HG03159 (cell line): ENCODE results near the gene INPP5A.

Source experiments
- ATAC-seq: cut with Tn5 transposase; IDR thresholded peaks from one replicate; pipeline ENCODE4 v1.9.1; 2021; ENCODE audit warnings: mild to moderate bottlenecking, moderate library complexity; ENCODE audit not compliant: unreplicated experiment

The INPP5A gene

GRCh38 chr10:132774181-132774901 is 236.8 kb downstream of the INPP5A start:
- no peak for ATAC-seq

- ATAC-seq, result no peak
Measured at GRCh38 chr10:132774902-132775863, 237.6 kb downstream of the INPP5A start.

- ATAC-seq, result no peak
Measured at GRCh38 chr10:132776186-132776585, 238.6 kb downstream of the INPP5A start.

DNA sequence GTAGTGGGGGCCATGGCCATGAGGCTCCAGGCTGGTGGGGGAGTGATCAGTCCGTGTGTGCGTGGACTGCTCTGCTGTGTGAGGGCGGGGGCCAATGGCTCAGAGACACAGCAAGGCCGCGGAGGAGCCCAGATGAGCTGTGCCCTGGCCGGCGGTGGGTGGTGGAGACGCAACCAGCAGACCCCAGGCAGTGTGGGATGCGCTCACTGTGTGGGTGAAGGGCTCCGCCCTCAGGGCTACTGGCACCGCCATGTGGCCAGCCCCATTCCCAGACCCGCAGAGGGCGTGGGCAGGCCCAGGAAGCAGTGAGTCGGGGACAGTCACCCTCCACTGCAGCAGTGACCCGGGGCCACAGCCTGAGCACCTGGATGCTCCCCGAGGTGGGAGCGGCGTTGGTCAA is 239.2 kb downstream of the INPP5A start:
- ATAC-seq, result no peak

DNA sequence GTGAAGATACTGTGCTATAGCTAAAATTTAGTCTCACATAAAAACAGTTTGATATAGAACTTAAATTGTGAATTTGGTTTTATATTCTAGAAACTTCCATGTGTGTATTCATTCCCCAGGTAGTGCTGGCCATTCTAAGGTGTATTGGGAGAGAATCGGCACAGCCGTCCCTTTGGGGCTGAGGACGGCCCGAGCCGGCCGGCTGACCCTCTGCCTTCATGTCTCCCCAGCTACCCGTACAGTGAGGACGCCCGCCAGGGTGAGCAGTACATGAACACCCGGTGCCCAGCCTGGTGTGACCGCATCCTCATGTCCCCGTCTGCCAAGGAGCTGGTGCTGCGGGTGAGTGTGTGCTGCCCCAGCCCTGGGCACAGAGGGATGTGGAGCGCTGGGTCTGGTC is 239.9 kb downstream of the INPP5A start:
- ATAC-seq, result no peak

- ATAC-seq, result no peak
Measured at GRCh38 chr10:132779549-132780294, 242.1 kb downstream of the INPP5A start.

- no peak for ATAC-seq
Measured at GRCh38 chr10:132780356-132780755, 242.8 kb downstream of the INPP5A start.

DNA sequence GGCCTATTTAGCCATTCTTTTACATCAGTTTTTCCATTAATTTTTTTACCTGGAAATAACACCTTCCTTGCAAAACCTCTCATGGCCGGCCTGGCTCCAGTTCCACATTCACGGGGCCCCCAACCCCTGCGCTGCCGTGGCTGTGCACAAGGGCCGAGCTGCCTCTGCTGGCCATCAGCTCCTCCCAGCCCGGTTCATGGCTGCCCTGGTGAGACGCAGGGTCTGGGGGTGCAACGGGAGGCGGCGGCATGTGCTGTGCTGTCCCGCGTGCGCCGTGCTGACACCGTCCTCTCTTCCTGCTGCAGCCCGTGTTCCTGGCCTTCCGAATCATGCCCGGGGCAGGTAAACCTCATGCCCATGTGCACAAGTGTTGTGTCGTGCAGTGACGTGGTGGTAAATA is 244.0 kb downstream of the INPP5A start:
- no peak for ATAC-seq

- ATAC-seq, result no peak
Measured at GRCh38 chr10:132783165-132783939, 245.8 kb downstream of the INPP5A start.

DNA sequence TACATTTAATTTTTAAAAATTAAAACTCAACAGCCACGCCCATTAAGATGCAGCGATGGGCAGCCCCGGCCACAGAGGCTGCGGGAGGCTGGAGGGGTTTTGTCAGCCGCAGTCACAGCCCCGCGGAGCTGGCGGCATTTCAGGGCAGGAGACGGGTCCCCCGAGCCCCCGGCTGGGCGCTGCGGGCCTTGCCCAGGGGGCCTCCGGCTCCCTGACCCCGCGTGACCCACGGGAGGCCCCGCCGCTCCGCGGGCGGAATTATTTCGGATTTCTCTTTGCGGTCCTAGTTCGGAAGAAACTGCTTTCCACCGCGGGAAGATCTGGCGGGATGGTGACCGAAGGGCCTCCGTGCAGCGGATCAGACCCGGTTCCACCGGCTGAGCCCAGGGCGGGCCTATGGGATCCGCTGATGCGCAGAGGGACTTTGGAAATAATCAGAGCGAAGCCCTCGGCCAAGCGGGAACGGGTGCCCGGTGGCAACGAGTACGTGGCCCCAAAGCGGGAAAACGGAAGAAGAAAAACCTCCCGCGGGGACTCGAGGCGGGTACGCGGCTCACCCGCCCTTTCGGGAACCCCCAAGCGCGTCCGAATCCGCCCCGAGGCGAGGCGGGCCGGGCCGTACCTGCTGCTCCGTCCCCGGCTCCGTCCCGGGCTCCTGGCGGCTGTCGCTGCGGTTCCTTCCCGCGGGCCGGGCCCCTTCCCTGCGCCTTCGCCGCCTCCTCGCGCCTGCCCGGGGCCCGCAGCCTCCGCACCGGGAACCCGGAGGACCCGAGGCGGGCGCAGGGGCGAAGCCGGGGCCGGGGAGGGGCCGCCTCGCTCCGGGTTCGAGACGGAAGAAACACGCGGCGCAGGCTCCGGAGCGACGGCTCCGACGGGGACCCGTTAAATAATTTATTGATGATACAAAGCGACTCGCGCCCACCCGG is 246.6 kb downstream of the INPP5A start:
- no peak for ATAC-seq

- ATAC-seq, result no peak
Measured at GRCh38 chr10:132784866-132785722, 247.5 kb downstream of the INPP5A start.

- no peak for ATAC-seq
Measured at GRCh38 chr10:132785723-132786475, 248.3 kb downstream of the INPP5A start, which contains the start of gene NKX6-2. Gene NKX6-2 (minus strand): TSS chr10:132786147. CDS start chr10:132785948, 199 bp downstream.

GRCh38 chr10:132786476-132786883 is 248.9 kb downstream of the INPP5A start:
- no peak for ATAC-seq

DNA sequence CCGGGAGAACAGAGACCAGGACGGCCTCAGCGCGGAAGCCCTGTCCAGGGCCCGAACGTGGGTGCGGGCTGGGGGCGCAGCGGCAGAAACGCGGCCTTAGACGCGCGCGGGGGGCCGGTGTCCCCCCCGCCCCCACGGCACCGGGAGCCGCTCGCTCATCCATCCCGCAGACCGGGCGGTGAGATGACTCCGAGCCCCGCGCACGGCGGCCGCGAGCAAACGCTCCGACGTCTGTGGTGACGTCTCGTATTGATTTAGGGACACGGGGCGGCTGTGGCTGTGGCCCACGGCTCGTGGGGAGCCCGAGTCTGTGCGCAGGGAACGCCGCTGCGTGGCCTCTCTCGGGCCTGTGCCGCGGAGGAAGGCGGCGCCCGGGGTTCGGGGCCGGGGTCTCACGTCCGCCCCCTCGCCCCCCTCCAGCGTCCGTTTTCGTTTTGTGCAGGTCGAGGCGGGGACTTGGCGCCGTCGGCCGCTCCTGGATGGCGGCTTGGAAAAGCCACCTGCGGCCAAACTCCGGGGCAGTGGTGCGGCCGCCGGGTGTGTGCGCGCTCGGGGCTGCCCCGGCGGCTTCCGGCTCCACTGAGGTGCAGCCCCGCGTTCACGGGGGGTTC is 249.4 kb downstream of the INPP5A start:
- ATAC-seq, result no peak

DNA sequence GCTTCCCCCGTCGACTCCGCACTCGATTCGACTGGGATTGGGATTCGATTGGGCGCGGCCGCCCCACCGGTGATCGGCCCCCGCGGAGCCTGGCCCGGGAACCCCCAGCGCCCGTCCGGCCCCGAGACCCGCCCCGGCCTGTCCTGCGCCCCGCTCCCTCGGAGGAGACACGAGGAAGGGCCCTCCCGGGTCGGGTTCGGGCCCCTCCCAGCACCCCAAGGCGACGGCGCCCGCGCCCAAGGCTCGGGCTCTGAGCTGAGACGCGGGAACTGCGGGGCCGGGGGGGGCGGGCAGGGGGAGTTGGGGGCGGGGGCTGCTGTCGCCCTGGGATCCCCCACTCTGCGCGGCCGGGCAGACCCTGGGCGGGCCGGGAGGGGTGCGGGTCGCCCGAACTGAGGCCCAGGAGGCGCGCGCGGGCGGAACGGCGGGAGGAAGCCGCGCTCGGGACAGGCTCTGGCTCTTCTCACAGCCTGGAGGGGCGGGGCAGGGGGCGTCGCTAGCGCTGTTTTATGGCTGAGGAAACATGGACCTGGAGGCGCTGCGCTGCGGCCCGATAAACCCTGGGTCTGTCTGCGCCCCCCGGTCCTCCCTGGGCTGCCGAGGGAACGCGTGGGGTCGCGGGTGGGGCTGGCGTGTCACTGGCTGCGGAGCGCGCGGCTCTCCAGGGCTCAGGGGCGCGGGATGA is 250.1 kb downstream of the INPP5A start:
- ATAC-seq, result no peak

DNA sequence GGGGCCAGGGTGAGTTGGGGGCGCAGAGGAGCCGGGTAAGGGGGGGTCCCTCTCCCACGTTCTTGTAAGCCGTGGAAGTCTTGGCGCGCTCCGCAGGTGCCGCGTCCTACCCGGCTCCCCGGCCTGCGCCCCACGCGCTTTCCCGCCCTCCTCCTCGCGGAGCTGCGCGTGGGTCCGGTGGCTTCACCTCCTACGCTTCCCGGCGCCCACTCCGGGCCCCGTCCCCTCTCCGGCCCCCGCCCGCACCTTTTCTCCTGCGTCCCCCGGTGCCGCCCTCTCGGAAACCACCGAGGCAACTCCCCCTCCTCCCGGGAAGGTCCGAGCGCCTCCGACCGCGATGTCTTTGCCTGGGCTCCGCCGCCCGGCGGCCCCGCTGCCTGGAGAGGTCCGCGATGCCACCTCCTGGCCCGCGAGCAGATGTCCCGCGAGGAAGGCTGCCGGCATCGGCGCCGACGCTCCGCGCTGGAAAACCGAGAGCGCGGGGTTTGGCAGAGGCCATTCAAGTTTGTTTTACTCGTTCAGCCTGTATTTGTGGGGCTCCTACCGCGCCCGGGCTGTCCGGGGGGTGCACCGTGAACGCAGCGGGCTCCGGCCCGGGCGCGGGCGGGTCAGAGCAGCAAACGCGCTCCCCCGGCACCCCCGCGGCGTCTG is 250.7 kb downstream of the INPP5A start:
- no peak for ATAC-seq
